ENCODE measurements around the gene GRIN2A. TPM values are rescaled to one million over a fixed set of nuclear protein-coding genes. Genes with fewer than 3 reads are reported as not detected.
A peak's percentile ranks its signal among the peaks of the same experiment; 100 is the strongest.

GRIN2A gene
- total and polyA plus RNA-seq, 8 donors: 0.06 to 9.8 (median 0.86) TPM

DNA sequence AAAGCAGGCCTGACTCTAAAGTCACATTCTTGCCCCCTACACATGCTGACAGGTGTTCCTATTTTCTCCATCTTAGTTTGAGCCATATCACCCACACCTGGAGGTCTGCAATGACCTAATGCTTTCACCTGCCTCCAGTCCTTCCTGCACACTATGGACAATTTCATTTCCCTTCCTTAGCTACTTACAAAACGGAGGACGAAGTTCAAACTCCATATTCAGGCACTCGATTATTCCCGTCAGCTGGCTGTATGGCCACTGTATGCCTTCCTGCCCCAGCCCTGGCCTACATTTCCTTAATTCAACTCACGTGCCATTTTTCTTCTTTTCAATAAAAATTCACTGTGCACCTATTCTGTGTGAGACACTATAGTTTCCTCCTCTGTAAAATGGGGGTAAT is 44.9 kb downstream of the GRIN2A start:
- Histone ChIP-seq H3K4me3 (no peak overlapping the region), H3K4me1 (no peaks in the 10 kb centered on the region), H3K27me3 (no peaks in the 10 kb centered on the region), H3K27ac (no peak overlapping the region), H3K9me3 (no peaks in the 10 kb centered on the region), H3K36me3 (no peaks in the 10 kb centered on the region)
- no peak for DNase-seq
- WGBS, 5 donors: 83 to 94% (median 93%) methylated on average over 5 of the region's 5 CpGs
- intact Hi-C loops (cut with DNase I; ENCODE audit: low total_unique reads): no loop called here
- no peak for TF ChIP-seq CTCF (IDR thresholded peaks at IDR 0.05)
- TF ChIP-seq POLR2A (IDR thresholded peaks at IDR 0.05): no peak
- TF ChIP-seq POLR2AphosphoS5 (IDR thresholded peaks at IDR 0.05): no peak
- TF ChIP-seq EP300 (IDR thresholded peaks at IDR 0.05): no peak

DNA sequence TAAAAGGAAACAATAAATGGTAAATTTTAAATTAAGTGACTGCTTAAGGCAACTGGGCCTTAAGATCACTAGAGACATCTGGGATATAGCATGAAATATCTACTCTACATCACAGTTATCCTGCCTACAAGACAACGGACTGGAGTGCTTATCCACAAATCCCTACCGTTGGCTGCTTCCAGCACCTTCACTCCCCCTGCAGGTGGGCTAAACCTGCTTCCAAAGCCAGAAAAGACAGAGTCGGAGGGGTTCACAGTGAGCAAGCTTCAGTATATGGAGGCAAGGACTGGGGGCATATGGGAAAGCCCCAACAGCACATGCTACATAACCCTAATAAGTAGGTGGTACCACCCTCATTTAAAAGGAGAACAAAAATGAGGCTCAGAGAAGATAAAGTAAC is 45.3 kb downstream of the GRIN2A start:
- intact Hi-C loops (cut with DNase I; ENCODE audit: low total_unique reads): no loop called here
- H3K9me3 ChIP-seq: no peaks in the 10 kb centered on the region
- no peaks in the 10 kb centered on the region for H3K36me3 ChIP-seq
- 34 to 58% (median 46%) methylated on average over 2 to 3 of the region's 3 CpGs for WGBS, 5 donors
- no peak overlapping the region for H3K4me3 ChIP-seq
- H3K27ac ChIP-seq: no peak overlapping the region
- H3K27me3 ChIP-seq: no peaks in the 10 kb centered on the region
- H3K4me1 ChIP-seq: no peaks in the 10 kb centered on the region
- TF ChIP-seq CTCF (IDR thresholded peaks at IDR 0.05) (no peak), POLR2AphosphoS5 (IDR thresholded peaks at IDR 0.05) (no peak)
- DNase-seq: no peak

- Histone ChIP-seq H3K4me1 (peaks cover 0 to 5% (median 0%) of the 10 kb centered on the region in 4 donors), H3K36me3 (no peaks in the 10 kb centered on the region), H3K9me3 (no peaks in the 10 kb centered on the region), H3K27ac (peak overlapping the region in 2 of 5 donors; percentile 46 to 54), H3K4me3 (no peak overlapping the region), H3K27me3 (no peaks in the 10 kb centered on the region)
- intact Hi-C loops (cut with DNase I; ENCODE audit: low total_unique reads): no loop called here
- TF ChIP-seq POLR2A (IDR thresholded peaks at IDR 0.05): no peak
- TF ChIP-seq POLR2AphosphoS5 (IDR thresholded peaks at IDR 0.05): no peak
- no peak for TF ChIP-seq CTCF (IDR thresholded peaks at IDR 0.05)
- no peak for TF ChIP-seq EP300 (IDR thresholded peaks at IDR 0.05)
- 57 to 71% (median 67%) methylated on average over 3 of the region's 3 CpGs for WGBS, 5 donors
- DNase-seq: peak in 1 of 2 donors; percentile 10
Measured at GRCh38 chr16:10130538-10130937, 51.7 kb downstream of the GRIN2A start.

DNA sequence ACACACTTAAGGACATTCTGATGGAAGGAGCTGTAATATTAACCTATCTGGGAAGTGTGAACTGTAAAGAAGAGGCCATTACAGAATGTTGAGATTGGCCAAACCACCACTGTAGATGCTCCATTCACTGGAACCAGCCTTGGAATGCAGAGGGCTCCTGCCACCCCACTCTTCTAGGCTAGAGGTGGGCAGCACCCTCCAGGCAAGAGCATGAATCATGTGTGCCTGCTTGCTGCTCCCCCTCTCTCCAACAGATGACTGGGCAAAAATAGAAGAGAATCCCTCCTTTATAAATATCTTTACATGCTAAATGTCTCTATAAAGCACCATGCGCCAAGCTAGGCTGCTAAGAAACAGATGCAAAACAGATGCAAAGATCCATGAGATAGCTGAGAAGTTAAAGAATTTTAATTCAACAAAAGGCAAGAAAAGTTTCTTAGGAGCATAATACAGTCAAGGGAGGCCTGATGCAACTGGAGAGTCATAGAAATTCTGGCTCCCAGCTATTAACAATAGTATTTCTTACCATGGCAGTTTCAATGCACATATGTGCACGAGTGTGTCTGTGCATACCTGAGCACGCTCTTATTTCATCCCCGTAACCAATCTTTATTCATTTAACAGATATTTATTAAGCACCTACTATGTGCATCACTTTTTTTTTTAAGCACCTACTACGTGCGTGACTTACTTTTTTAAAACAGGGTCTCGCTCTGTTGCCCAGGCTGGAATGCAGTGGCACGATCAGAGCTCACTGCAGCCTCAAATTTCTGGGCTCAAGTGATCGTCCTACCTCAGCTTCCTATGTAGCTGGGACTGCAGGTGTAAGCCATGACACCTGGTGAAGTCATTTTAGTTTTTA is 53.6 kb downstream of the GRIN2A start:
- peak in 1 of 2 donors; percentile 23 for DNase-seq
- Histone ChIP-seq H3K4me3 (no peak overlapping the region), H3K9me3 (no peaks in the 10 kb centered on the region), H3K36me3 (no peaks in the 10 kb centered on the region), H3K4me1 (peaks cover 0 to 6% (median 0%) of the 10 kb centered on the region in 4 donors), H3K27me3 (no peaks in the 10 kb centered on the region), H3K27ac (no peak overlapping the region)
- intact Hi-C loops (cut with DNase I; ENCODE audit: low total_unique reads): no loop called here
- TF ChIP-seq POLR2A (IDR thresholded peaks at IDR 0.05) (no peak), CTCF (IDR thresholded peaks at IDR 0.05) (no peak), EP300 (IDR thresholded peaks at IDR 0.05) (no peak), POLR2AphosphoS5 (IDR thresholded peaks at IDR 0.05) (no peak)
- WGBS, 5 donors: 67 to 86% (median 80%) methylated on average over 9 of the region's 9 CpGs
